Fibroblast of mammary gland (primary cell): Measurements from ENCODE around the gene PBX1.

Experiments
- DNase-seq: peaks from one replicate; pipeline ENCODE4 v3.0.0-alpha.2; 2010; ENCODE audit warnings: low read depth
- H3K4me3 ChIP-seq: 2 replicates; pipeline ENCODE4 v1.5.1; 2011; ENCODE audit warnings: low read depth, mild to moderate bottlenecking, low read length, moderate library complexity; ENCODE audit not compliant: control insufficient read depth
- CTCF ChIP-seq: conservative IDR thresholded peaks from 2 replicates; pipeline ENCODE4 v1.5.1; 2011; ENCODE audit warnings: low read depth, low read length, inconsistent platforms; ENCODE audit not compliant: control insufficient read depth, insufficient read depth

The PBX1 gene

DNA sequence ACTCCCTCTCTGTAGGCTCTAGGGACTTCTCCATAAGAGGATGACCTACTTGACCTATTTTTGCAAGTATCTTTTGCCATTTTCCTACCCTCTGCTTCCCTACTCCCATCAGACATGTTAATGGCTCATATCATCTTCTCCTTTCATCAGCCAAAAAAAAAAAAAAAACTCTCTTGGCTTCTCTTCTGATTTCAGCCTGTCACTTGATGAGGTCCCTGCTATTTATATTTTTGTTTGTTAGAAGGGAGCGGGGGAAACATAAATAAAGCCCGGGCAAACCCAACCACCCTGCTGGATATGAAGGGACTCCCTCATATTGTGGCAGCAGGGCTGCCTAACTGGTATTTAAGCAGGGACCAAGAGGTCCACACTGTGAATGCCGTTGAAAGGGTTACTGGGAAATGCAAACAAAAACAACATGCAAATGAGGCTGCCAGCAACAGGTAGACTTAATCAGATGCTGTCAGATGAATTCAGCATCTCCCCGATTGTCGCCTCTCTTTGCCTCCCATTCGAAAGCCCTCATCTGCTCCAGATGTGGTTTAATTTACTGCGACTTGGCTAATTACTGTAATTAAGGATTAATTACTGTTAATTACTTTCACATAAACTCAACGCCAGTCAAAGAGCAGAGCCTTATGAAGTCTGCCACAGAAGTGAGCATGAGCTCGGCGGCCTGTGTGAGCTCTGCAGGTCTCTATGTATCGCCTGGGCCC is 172.3 kb downstream of the PBX1 start:
- no peak for TF ChIP-seq CTCF
- no peak overlapping the region for H3K4me3 ChIP-seq
- DNase-seq, result no peak

DNA sequence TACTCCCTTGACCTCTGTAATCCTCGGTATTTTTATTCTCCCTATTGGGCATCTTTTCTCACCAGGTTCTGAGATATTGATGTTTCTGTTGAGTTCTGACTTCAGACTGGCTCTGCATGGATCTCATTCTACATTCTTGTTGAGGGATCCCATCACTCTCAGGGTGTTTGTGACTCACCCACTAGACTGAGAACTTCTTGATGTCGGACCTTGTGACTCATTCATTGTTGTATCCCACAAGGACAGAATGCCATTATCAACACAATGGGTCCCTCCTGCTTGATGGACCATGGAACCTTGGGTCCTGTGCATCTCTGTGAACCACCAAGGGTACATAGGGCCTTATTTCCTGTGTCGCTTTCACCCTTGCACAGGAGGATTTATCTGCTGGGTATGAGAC is 174.1 kb downstream of the PBX1 start:
- DNase-seq, result peak; percentile 86
- no peak for TF ChIP-seq CTCF
- H3K4me3 ChIP-seq, result no peak overlapping the region

DNA sequence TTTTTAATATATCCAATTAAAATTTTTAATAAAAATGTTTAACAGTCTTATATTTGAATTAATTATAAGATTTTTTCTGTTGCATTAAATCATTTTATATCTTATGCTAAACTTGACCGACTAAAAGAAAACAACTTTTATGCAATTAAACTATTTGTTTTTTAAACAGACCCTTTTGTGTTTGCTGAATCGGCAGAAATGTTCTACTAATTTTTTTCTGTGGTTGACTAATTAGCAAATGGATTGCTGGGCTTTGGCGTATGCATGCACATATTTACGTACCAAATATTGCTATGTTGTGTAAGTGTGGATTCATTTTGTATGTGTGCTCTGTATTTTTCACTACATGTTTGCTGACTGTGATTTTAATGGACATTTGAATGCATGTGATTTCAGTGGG is 174.8 kb downstream of the PBX1 start:
- no peak for TF ChIP-seq CTCF
- DNase-seq, result no peak
- no peak overlapping the region for H3K4me3 ChIP-seq

DNA sequence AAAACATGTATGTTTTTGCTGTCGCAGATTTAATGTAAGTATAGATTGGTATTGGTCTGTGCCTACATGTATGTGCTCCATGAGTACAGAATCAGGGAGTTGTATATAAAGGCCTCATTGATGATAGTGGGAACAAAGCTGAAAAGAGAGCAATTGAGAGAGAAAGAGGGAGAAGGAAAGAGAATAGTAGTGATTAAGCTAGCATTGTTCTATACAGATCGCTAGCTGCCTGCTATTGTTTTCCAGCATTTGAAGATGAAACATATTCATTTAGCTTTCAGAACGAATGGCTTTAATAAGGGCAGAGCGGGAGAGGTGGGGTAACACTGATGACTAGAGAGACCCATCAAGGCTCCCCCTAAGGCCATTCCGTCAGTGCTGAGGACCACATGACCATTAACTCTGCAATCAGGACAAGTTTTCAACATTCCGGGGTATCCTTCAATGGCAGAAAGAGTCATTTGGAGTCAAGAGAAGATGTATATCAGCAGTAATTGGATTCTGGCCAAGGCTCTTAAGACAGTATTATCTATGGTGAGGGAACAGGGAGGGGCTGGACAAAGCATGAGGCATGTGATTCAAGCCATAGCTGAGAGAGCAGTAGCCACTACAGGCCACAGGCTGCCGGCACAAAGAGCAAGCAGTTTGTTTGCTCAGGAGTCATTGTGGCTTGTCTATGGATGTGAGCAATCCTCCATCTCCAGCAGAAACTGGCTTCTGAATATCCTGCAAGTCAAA is 176.5 kb downstream of the PBX1 start:
- peak; percentile 52 for DNase-seq
- no peak for TF ChIP-seq CTCF
- no peak overlapping the region for H3K4me3 ChIP-seq

DNA sequence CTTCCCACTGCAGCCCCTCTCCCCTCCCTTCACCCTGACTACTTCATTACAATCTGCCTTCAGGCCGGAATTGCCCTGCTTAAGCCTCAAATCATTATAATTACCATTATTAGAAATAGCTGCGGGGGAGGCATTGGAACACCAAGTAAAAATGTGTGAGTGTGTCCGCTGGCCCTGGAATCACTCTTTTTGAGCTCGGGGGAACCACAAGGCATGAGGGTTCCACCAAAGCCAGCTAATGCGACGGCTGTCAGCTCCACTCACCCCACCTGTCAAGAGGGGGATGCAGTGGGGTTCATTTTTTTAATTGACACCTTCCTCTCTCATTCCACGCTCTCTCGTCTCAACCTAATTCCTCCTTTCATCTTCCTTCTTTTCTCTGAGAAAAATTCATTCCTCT is 177.2 kb downstream of the PBX1 start:
- no peak for DNase-seq
- no peak for TF ChIP-seq CTCF
- H3K4me3 ChIP-seq, result no peak overlapping the region

DNA sequence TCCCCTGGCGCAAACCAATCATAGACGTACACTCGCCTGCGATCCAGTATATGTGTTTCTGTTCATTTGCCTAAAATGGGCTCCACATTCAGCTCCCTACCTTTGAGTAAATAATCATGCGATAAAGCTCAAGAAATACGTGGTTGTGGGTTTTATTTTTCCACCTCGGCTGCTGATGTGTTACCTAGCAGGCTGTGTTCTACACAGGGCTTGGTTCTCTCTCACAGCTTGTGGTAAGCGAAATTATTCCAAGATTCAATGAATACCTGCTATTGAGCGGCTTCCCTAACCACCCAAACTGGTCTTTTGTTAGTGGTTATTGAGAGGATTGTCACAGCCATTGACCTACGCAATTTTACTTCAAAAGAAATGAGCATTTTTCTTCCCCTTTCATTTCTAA is 180.2 kb downstream of the PBX1 start:
- no peak overlapping the region for H3K4me3 ChIP-seq
- no peak for DNase-seq
- no peak for TF ChIP-seq CTCF
